HepG2 (cell line): Measurements from ENCODE around the gene EPSTI1. TPM values are rescaled to one million over a fixed set of nuclear protein-coding genes. Genes with fewer than 3 reads are reported as not detected.

Experiments
- ATAC-seq: fragments of 200-7000 bp; cut with Tn5 transposase; 3 replicates; pipeline ENCODE4 v1.9.1; 2020; ENCODE audit warnings: mild to moderate bottlenecking, moderate library complexity
- BruUV-seq: library from RNA; stranded (reverse); fragments of 400-500 nt; replicated peaks from 2 replicates; lab custom pipeline; 2021; lab: Mats Ljungman, UMichigan
- CTCF ChIA-PET: fragments of 300-600 bp; formaldehyde crosslinking; extraction: SDS; loops from one replicate; lab custom pipeline; 2021; ENCODE audit warnings: low total read pairs, inconsistent platforms, low intra/inter-chr PET ratio; lab: Yijun Ruan, JAX
- POLR2A ChIA-PET: fragments of 350-600 bp; sonication (Branson Sonifier 250); formaldehyde crosslinking; loops from one replicate; lab custom pipeline; 2020; ENCODE audit warnings: antibody characterized with exemption, inconsistent platforms; lab: Yijun Ruan, JAX
- DNase-seq: peaks from one replicate; pipeline ENCODE4 v3.0.0-alpha.2; 2015; ENCODE audit warnings: low spot score
- FAIRE-seq: peaks from 3 replicates; lab custom pipeline; 2011; peaks lifted over from hg19 to GRCh38; lab: Jason Lieb, UNC
- H2AFZ ChIP-seq: one replicate; pipeline ENCODE4 v1.6.1; 2011; ENCODE audit warnings: low read length, inconsistent platforms
- H3K27ac ChIP-seq: fragments of 300-600 bp; 3 replicates; pipeline ENCODE4 v1.8.0; 2011; ENCODE audit warnings: mixed run types, mild to moderate bottlenecking, mixed read lengths, low read length, inconsistent platforms; ENCODE audit not compliant: insufficient read depth; ENCODE audit errors: extremely low read length
- H3K27me3 ChIP-seq, 2 experiments: fragments of 200-600 bp in 1 of 2; 2 replicates in 1 of 2; 3 replicates in 1 of 2; pipeline versions ENCODE4 v1.6.0 to v1.8.0; 2011; ENCODE audit warnings: low read length in 2 of 2, mild to moderate bottlenecking in 2 of 2, moderate library complexity in 2 of 2, inconsistent platforms in 1 of 2; ENCODE audit not compliant: insufficient read depth in 2 of 2, control insufficient read depth in 1 of 2
- H3K36me3 ChIP-seq, 2 experiments: fragments of 200-600 bp in 1 of 2; replicated peaks in 1 of 2; 2 replicates in 1 of 2; 3 replicates in 1 of 2; pipeline versions ENCODE4 v1.5.1 to v1.8.0; 2011; ENCODE audit warnings: low read length in 2 of 2, inconsistent platforms in 1 of 2; ENCODE audit not compliant: insufficient read depth in 2 of 2, control insufficient read depth in 1 of 2
- H3K4me1 ChIP-seq: 2 replicates; pipeline ENCODE4 v1.5.1; 2012; ENCODE audit warnings: low read length, inconsistent platforms; ENCODE audit not compliant: insufficient read depth
- H3K4me2 ChIP-seq: 2 replicates; pipeline ENCODE4 v1.6.0; 2011; ENCODE audit warnings: low read depth, low read length, inconsistent platforms
- H3K4me3 ChIP-seq, 3 experiments: fragments of 200-600 bp in 1 of 3; sonication (generic), shearing (Covaris generic) in 1 of 3; replicated peaks in 1 of 3; 2 replicates each; pipeline ENCODE4 v1.5.1; 2011 to 2016; ENCODE audit warnings: low read length in 3 of 3, inconsistent platforms in 2 of 3, low read depth in 2 of 3, mild to moderate bottlenecking in 2 of 3, control low read depth in 1 of 3, mixed read lengths in 1 of 3; ENCODE audit not compliant: insufficient read depth in 1 of 3
- H3K79me2 ChIP-seq: one replicate; pipeline ENCODE4 v1.6.1; 2011; ENCODE audit warnings: low read length, inconsistent platforms; ENCODE audit not compliant: insufficient read depth
- H3K9ac ChIP-seq: 2 replicates; pipeline ENCODE4 v1.6.0; 2011; ENCODE audit warnings: mild to moderate bottlenecking, low read depth, low read length, inconsistent platforms; ENCODE audit not compliant: insufficient read depth
- H3K9me3 ChIP-seq: 2 replicates; pipeline ENCODE4 v1.5.1; 2012; ENCODE audit warnings: mild to moderate bottlenecking, low read length
- H4K20me1 ChIP-seq: 2 replicates; pipeline ENCODE4 v1.6.0; 2011; ENCODE audit warnings: inconsistent platforms, mild to moderate bottlenecking, low read length, moderate library complexity; ENCODE audit not compliant: insufficient read depth
- ARNTL ChIP-seq: sonication (generic); formaldehyde crosslinking; IDR thresholded peaks from 2 replicates; pipeline ENCODE4 v1.4.0; 2020; ENCODE audit warnings: mild to moderate bottlenecking, missing genetic modification reagents
- CBX2 ChIP-seq, 2 experiments: fragments of 200-600 bp in 1 of 2; sonication (generic); formaldehyde crosslinking in 1 of 2; IDR thresholded peaks; 2 replicates each; pipeline versions ENCODE4 v1.7.0 to v1.8.1; 2018 to 2022; ENCODE audit warnings: low read depth in 2 of 2, low read length in 1 of 2, mild to moderate bottlenecking in 1 of 2, missing genetic modification reagents in 1 of 2
- HDAC1 ChIP-seq: sonication (generic); formaldehyde crosslinking; IDR thresholded peaks from 2 replicates; pipeline ENCODE4 v1.5.1; 2020; ENCODE audit warnings: mild to moderate bottlenecking, missing genetic modification reagents
- HHEX ChIP-seq: IDR thresholded peaks from 2 replicates; pipeline ENCODE4 v1.6.1; 2016; ENCODE audit warnings: control low read depth
- JUNB ChIP-seq: sonication (generic); formaldehyde crosslinking; IDR thresholded peaks from 2 replicates; pipeline ENCODE4 v1.8.0; 2022; ENCODE audit warnings: missing genetic modification reagents, mild to moderate bottlenecking, borderline replicate concordance
- KLF16 ChIP-seq, 2 experiments: sonication (generic) in 1 of 2; formaldehyde crosslinking in 1 of 2; IDR thresholded peaks; 2 replicates each; pipeline versions ENCODE4 v1.6.1 to v1.8.0; 2016 to 2023; ENCODE audit warnings: missing genetic modification reagents in 2 of 2, missing compliant biosample characterization in 1 of 2
- MEIS1 ChIP-seq: sonication (generic); formaldehyde crosslinking; IDR thresholded peaks from 2 replicates; pipeline ENCODE4 v1.9.0; 2021; ENCODE audit warnings: mild to moderate bottlenecking, missing genetic modification reagents, moderate library complexity, borderline replicate concordance
- MIER2 ChIP-seq: IDR thresholded peaks from 2 replicates; pipeline ENCODE4 v1.6.1; 2016; ENCODE audit warnings: missing biosample characterization, missing genetic modification reagents
- NCOA5 ChIP-seq: sonication (generic); formaldehyde crosslinking; IDR thresholded peaks from 2 replicates; pipeline ENCODE4 v1.4.0; 2020; ENCODE audit warnings: missing genetic modification reagents
- NR2C2 ChIP-seq: sonication (generic); formaldehyde crosslinking; IDR thresholded peaks from 2 replicates; pipeline ENCODE4 v1.4.0; 2020; ENCODE audit warnings: missing genetic modification reagents, mild to moderate bottlenecking, moderate library complexity, borderline replicate concordance
- PAF1 ChIP-seq: IDR thresholded peaks from 2 replicates; pipeline ENCODE4 v1.6.1; 2016; ENCODE audit warnings: missing genetic modification reagents, missing compliant biosample characterization
- RELA ChIP-seq: sonication (generic); formaldehyde crosslinking; IDR thresholded peaks from 2 replicates; pipeline ENCODE4 v1.4.0; 2020; ENCODE audit warnings: missing genetic modification reagents
- ZNF160 ChIP-seq: sonication (generic); formaldehyde crosslinking; IDR thresholded peaks from 2 replicates; pipeline ENCODE4 v1.8.0; 2022; ENCODE audit warnings: mild to moderate bottlenecking, inconsistent platforms, missing genetic modification reagents
- ZNF207 ChIP-seq: fragments of 450-650 bp; IDR thresholded peaks from 2 replicates; pipeline ENCODE4 v1.6.1; 2016; ENCODE audit warnings: antibody characterized with exemption, borderline replicate concordance
- ZNF274 ChIP-seq: sonication (generic); formaldehyde crosslinking; IDR thresholded peaks from 2 replicates; pipeline ENCODE4 v1.5.1; 2020; ENCODE audit warnings: mild to moderate bottlenecking, missing genetic modification reagents
- ZNF317 ChIP-seq: sonication (generic); formaldehyde crosslinking; IDR thresholded peaks from 2 replicates; pipeline ENCODE4 v1.5.0; 2020; ENCODE audit warnings: mild to moderate bottlenecking, missing genetic modification reagents
- ZNF326 ChIP-seq: sonication (generic); formaldehyde crosslinking; IDR thresholded peaks from 2 replicates; pipeline ENCODE4 v1.4.0; 2020; ENCODE audit warnings: missing genetic modification reagents, borderline replicate concordance
- ZNF460 ChIP-seq: sonication (generic); formaldehyde crosslinking; IDR thresholded peaks from 2 replicates; pipeline ENCODE4 v1.5.1; 2020; ENCODE audit warnings: missing genetic modification reagents, mild to moderate bottlenecking, borderline replicate concordance
- ZNF776 ChIP-seq: sonication (generic); formaldehyde crosslinking; IDR thresholded peaks from 2 replicates; pipeline ENCODE4 v1.4.0; 2020; ENCODE audit warnings: mild to moderate bottlenecking, missing genetic modification reagents
- WGBS: methylation state at CpG from one replicate; pipeline ENCODE4 v1.1.6; 2017; ENCODE audit warnings: low lambda C conversion rate; 5-methylcytosine and 5-hydroxymethylcytosine counted together
- in situ Hi-C: cut with HindIII; loops from 2 replicates; pipeline ENCODE4 v1.10.0; 2017; ENCODE audit warnings: low pct_unique_long_range_greater_than_20kb; ENCODE audit not compliant: extremely low pct_ligation_motif_present
- intact Hi-C: fragments of 100-400 bp; cut with micrococcal nuclease; formaldehyde crosslinking; loops from one replicate; pipeline ENCODE4 v1.10.0; 2022; ENCODE audit not compliant: unreplicated experiment
- polyA plus RNA-seq, 8 experiments: library from polyadenylated mRNA; depleted of rRNA in 3 of 8; stranded (reverse) in 7 of 8; unstranded in 1 of 8; fragments of >200 nt; fragmentation: Illumina TruSeq in 4 of 8; extraction: Trizol in 4 of 8; gene quantifications; 2 replicates each; pipeline versions ENCODE4 v1.2.1 to v1.2.3, GENCODE V29; 2011 to 2016; ENCODE audit warnings: low read depth in 4 of 8, missing spikeins in 1 of 8, mixed read lengths in 1 of 8; ENCODE audit not compliant: insufficient read depth in 1 of 8
- total RNA-seq, 5 experiments: library from RNA; depleted of rRNA; stranded (reverse); fragments of >200 nt; fragmentation: Illumina TruSeq; extraction: Trizol; gene quantifications; 2 replicates each; pipeline ENCODE4 v1.2.3, GENCODE V29; 2016; ENCODE audit warnings: low read depth in 1 of 5
- TF ChIP-seq, protein P1 (sequence below): sonication (generic); formaldehyde crosslinking; IDR thresholded peaks from 2 replicates; pipeline ENCODE4 v1.4.0; 2020; ENCODE audit warnings: missing genetic modification reagents, mild to moderate bottlenecking, borderline replicate concordance

The EPSTI1 gene
- total and polyA plus RNA-seq, 2 of the 13 experiments (the other 11 are each of a cell fraction or from before 2014, with no cell fraction given): 0.03 TPM; not detected in 1

DNA sequence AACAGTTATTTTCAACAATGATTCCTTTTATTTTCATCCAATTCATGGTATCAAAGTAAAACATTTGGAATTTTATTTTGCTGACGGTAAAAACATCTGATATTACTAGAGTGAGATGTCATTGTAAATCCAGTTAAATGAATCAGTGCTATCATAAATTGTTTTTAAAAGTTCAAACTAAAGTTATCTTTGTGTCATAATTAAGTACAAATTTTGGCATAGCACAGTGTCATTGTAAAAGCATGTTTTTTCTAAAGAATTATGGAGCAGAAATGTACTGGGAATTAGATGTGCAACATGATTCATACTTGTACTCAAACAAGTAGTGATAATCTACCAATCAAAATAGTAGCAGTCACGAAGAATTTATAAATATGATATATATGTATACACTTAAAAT is 117.8 kb downstream of the EPSTI1 start:
- Histone ChIP-seq H3K4me1 (no peaks in the 10 kb centered on the region), H3K4me2 (no peak overlapping the region), H3K9ac (no peak overlapping the region), H3K27me3 (no peaks in the 10 kb centered on the region; a peak in 1 of 5 replicates), H3K36me3 (no peaks in the 10 kb centered on the region), H3K9me3 (no peaks in the 10 kb centered on the region), H4K20me1 (no peaks in the 10 kb centered on the region), H3K79me2 (no peaks in the 10 kb centered on the region), H3K27ac (no peak overlapping the region), H3K4me3 (no peak overlapping the region), H2AFZ (no peak overlapping the region)
- no TSS peak for BruUV-seq
- no peak for TF ChIP-seq ZNF160
- no peak for TF ChIP-seq ZNF776 (CRISPR knock-in tag)
- no peak for TF ChIP-seq ZNF460
- TF ChIP-seq NR2C2 (CRISPR knock-in tag): no peak
- TF ChIP-seq ZNF326 (CRISPR knock-in tag): no peak
- no peak for TF ChIP-seq MIER2 (CRISPR knock-in tag)
- TF ChIP-seq RELA: no peak
- no peak for TF ChIP-seq KLF16 (CRISPR knock-in tag; IDR thresholded peaks at IDR 0.05)
- no peak for TF ChIP-seq ZNF207
- TF ChIP-seq CBX2 (IDR thresholded peaks at IDR 0.05; ENCODE audit: low read depth, low read length): no peak
- TF ChIP-seq CBX2 (CRISPR knock-in tag; IDR thresholded peaks at IDR 0.05; ENCODE audit: low read depth): no peak
- TF ChIP-seq HDAC1 (CRISPR knock-in tag): no peak
- no peak for TF ChIP-seq ZNF317 (CRISPR knock-in tag)
- no peak for TF ChIP-seq HHEX (CRISPR knock-in tag)
- no peak for TF ChIP-seq ZNF274
- TF ChIP-seq, protein P1, sequence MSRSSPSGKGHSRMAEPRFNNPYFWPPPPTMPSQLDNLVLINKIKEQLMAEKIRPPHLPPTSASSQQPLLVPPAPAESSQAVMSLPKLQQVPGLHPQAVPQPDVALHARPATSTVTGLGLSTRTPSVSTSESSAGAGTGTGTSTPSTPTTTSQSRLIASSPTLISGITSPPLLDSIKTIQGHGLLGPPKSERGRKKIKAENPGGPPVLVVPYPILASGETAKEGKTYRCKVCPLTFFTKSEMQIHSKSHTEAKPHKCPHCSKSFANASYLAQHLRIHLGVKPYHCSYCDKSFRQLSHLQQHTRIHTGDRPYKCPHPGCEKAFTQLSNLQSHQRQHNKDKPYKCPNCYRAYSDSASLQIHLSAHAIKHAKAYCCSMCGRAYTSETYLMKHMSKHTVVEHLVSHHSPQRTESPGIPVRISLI (CRISPR knock-in tag): no peak
- no peak for TF ChIP-seq MEIS1 (CRISPR knock-in tag)
- TF ChIP-seq JUNB (CRISPR knock-in tag): no peak
- no peak for TF ChIP-seq NCOA5 (CRISPR knock-in tag)
- no peak for TF ChIP-seq PAF1 (CRISPR knock-in tag)
- no peak for TF ChIP-seq ARNTL (CRISPR knock-in tag)
- ChIA-PET POLR2A (no interaction called here), CTCF (no interaction called here)
- ATAC-seq (no peak), FAIRE-seq (no peak), DNase-seq (no peak)
- 22% methylated on average over 2 of the region's 2 CpGs for WGBS
- in situ Hi-C loops: no loop called here
- intact Hi-C loops: no loop called here
